ENCODE data around the gene ZNF219.

ZNF219 gene

GRCh38 chr14:21070083-21070609 is 28.3 kb downstream of the ZNF219 start, which contains the start of gene ARHGEF40:
ARHGEF40 (plus strand) TSS chr14:21070304; CDS start chr14:21070397, 93 bp downstream.
- peak in 51 of 56 donors; percentile 27 to 87 (median 65) for DNase-seq

DNA sequence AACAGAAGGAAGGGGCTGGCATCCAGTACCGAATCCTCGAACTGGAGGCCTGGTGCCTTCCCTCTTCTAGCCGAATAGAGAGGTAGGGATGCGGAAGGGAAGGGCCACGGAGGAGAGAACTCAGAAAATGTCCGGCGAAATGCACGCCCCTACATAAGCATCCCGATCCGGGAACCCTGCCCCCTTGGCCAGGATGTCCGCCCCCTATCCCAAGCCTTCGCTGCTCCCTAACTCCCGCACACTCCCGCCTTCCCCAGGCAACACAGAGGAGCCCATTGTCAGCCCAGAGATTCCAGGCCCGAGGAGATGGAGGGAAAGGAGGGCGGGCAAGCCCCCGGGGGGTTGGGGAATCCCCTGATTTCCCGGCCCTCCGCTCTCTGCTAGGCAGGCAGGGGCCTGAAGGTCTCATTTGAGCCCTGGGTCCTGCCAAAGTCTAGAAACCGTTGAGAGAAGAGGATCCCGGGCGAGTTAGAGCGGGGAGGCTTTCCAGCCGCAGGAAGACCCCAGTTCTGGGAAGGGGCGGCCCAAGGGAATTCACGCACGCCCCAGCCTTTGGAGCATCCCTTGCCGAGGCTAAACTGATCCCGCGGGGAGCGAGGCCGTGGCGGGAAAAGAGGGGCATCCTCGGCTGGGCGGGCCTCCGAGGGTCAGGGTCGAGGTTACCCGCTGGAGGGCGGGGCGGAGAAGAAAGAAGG is 28.9 kb downstream of the ZNF219 start:
- peak in 50 of 56 donors; percentile 24 to 84 (median 64) for DNase-seq

GRCh38 chr14:21068521-21069387 is 29.7 kb downstream of the ZNF219 start:
- peak in 41 of 56 donors; percentile 4 to 69 (median 39) for DNase-seq

- DNase-seq, result peak in 1 of 56 donors; percentile 9
Observed at GRCh38 chr14:21066882-21067502, 31.5 kb downstream of the ZNF219 start.

DNA sequence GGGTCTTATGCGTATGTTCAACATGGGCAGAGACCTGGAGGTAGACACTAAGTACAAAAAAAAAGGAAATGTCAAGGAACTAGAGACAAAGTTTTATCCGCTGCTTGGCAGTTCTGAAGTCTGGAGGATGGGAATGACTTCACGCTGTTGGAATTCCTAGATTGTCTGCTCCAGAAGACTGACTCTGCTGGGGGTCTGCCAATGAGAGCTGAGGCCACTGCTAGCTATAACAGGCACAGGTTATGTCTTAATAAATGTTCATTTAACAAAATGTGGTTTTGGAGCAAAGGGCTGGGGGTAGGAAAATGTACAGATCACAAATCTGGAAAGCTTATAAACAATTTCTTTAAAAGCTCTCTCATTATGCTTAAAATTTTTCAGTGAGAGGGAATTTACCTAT is 35.0 kb downstream of the ZNF219 start:
- no peak for DNase-seq

- DNase-seq, result no peak
Observed at GRCh38 chr14:21061347-21061668, 37.1 kb downstream of the ZNF219 start.

DNA sequence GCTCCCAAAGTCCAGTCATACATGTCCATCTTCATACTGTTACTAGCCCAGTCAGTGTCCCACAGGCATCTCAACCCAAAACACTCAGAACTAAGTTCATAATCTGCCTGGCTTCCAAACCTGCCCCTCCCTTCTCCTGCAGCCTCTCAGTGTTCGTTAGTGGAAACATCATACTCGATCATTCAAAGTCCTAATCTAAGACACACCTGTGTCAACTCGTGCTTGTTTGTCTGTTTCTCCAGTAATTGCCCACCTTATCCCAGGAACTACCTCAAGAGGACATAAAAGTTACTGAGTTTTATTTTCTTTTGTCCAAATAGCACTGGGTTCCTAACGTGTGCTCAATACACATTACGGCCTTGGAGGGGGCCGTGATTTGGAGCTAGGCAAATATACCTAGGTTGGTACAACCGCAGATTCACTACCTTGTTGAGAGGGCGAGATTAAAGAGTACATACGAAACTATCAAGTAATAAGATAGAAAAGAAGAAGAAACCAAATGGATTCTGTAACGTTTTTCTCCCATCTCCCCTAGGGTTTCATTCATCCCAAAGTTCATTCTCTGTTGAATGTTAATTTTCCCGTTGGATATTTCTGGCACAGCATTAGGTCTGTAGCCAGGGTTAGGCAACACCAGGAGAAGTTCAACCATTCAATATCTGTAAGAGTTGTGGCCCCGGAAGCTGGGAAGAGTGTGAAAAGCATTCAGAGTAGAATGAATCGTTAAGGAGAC is 37.7 kb downstream of the ZNF219 start:
- DNase-seq, result no peak

GRCh38 chr14:21059842-21060613 is 38.4 kb downstream of the ZNF219 start:
- peak in 21 of 56 donors; percentile 5 to 52 (median 16) for DNase-seq

DNA sequence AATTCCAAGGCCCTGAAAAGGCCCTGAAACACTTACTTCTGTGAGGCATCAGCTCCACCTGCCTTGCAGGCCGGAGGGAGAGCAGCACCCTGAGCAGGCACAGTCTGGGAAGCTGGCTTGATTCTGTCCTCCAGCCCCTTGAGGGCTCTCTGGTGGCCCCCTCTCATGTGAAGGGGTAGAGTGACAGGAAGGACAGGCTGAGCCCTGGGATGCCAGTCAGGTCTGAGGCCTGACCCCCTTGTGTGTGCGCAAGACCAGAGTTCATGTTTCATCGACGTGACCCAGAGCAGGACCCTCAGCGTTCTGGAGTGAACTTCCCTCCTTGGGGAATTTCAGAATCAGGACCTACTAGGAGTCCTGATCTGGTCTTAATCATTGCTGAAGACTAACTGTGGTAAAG is 39.6 kb downstream of the ZNF219 start:
- no peak for DNase-seq

- DNase-seq, result peak in 1 of 56 donors; percentile 1
Observed at GRCh38 chr14:21057803-21058675, 40.4 kb downstream of the ZNF219 start, which contains the start of gene RNASE8. RNASE8 (plus strand) TSS chr14:21057822; CDS start chr14:21057893, 71 bp downstream.

DNA sequence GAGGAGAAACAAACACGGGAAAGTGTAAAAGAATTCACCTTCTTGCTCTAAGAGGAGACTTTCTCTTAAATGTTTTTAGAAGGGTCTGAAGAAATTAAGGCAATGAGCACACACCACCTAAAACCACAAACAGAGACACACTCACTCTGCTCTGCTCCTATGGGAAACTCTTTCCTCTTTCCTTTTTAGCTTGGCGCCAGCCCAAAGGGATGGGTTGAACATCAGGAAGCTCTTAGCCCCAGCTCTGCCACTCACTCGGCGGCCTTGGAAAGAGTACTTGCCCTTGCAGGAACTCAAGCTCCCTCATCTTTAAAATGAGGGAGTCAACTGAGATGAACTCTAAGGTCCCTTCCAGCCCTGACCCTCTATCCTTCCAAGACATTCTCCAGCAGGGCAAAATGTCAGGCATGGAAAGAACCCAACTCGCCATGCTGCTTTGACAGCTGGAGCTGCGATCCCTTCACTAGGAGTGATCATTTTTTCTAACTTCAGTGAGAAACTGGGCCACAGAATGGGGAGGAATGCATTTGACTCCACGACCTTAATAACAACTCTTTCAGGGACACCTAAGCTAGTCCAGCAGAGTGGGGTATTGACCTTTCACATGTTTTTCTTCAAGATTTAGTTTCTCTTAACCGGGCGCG is 41.8 kb downstream of the ZNF219 start:
- no peak for DNase-seq

DNA sequence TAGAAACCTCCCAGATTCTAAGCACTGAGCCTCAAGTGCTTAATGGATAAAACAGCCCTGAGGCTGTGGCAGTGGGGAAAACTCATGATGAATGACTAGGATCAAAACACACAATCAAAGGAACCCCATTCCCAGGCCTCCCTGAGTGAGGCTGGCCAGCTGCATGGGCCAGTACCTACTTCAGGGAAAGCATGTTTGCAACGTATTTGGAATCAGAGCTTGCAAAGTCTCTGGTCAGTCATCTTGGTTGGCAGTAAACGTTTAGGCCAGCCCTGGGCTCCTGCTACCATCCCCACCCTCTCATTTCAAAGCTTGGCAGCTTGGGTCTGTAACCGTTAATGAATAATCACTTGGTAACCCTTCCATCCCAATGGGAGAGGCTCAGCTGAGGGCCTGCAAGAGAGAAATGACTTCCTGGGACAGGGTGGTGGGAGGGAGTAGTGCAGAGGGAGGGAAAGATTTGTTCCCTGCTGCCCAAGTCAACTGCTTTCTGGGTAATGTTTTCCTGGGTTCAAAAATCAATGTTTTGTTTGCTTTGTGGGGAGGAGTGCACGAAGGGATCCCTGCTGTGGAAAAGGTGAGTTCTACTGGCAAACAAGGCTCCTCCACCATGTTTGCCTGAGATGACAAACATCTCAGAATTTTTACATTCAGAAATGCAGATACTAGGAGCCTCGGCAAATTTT is 42.9 kb downstream of the ZNF219 start:
- DNase-seq, result no peak

DNA sequence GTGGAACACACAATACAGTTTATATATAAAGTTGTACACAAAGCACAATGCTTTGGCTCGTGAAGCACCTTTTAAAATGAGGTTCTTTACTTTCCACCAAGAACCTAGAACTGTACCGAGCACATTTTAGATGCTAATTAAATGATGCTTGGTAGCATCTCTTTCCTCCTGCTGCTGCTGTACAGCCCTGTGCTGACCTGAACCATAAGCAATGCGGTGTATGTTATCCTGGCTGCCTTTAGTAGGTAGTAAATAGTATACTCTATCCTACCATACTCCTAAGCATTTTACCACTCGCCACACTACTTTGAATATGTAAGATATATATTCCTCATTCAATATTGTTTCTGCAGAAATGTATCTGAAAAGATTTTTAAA is 43.7 kb downstream of the ZNF219 start:
- no peak for DNase-seq

DNA sequence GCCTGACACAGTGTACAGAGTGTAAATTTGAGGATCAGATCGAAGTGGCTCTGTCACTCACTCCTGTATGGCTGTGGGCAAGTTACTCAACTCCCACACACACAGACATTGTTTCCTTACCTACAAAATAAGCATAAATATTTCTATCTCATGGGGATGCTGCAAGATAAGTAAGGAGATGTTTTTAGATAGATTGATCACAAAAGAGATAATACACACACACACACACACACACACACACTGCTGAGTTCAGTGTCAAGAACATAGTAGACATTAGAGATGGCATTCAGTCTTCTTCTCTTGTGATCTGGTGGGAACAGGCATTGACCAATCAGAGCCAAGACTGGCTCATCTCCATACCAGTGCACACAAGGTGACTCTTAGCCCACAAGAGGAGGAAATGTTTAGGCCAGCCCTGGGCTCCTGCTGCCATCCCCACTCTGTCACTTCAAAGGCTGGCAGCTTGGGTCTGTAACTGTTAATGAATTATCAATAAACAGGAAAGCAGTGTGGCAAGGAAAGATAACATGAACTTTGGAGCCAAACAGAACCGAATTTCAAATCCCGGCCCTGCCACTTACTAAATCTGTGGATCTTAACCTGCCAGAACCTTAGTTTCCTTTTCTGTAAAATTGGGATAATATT is 44.2 kb downstream of the ZNF219 start:
- no peak for DNase-seq

DNA sequence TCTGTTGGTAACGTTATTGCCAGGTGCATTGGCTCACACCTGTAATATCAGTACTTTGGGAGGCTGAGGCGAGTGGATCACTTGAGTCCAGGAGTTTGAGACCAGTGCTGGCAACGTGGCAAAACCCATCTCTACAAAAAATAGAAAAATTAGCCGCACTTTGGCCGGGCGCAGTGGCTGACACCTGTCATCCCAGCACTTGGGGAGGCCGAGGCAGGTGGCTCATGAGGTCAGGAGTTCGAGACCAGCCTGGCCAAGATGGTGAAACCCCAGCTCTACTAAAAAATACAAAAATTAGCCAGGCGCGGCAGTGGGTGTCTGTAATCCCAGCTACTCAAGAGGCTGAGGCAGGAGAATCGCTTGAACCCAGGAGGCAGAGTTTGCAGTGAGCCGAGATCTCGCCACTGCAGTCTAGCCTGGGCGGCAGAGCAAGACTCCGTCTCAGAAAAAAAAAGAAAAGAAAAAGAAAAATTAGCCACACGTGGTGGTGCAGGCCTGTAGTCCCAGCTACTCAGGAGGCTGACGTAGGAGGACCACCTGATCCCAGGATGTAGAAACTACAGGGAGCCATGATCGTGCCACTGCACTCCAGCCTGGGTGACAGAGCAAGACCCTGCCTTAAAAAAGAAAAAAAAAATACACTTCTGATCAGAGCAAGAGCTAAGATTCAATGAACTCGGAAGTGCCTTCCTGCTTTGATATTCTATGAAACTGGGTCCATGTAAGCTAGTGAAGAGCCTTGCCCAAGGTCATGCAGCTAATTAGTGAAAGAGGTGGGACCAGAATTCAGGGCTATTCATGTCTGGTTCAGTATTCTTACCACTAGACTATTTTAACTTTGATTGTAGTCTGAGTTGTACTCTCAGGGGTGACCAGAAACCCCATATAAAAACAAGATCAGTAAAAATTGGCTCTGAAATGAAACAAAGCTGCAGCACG is 45.0 kb downstream of the ZNF219 start:
- no peak for DNase-seq

DNA sequence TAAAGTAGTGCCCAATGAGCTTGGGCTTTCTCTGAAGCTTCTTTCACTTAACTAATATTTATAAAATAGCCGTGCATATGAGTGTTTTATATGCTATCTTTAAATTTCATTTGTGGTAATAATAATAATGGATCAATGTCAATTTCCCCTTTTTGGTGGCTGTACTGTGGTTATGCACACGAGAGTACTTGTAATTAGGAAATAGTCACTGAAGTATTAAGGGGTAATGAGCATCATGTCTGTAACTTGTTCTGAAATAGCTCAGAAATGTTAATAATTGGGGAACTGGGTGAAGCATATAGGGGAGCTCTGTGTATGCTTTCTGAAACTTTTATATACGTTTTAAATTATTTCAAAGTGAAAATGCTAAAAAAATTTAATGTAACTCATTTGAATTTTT is 47.9 kb downstream of the ZNF219 start:
- DNase-seq, result no peak
